HEK293 (cell line): ENCODE results near the gene ZBED4.

Source experiments
- CTCF ChIA-PET: fragments of 350-600 bp; formaldehyde crosslinking; extraction: SDS; loops from one replicate; lab custom pipeline; 2021; ENCODE audit warnings: antibody characterized with exemption; lab: Yijun Ruan, JAX
- POLR2A ChIA-PET: fragments of 300-600 bp; formaldehyde crosslinking; extraction: SDS; loops from one replicate; lab custom pipeline; 2020; ENCODE audit warnings: antibody characterized with exemption, inconsistent platforms; lab: Yijun Ruan, JAX
- H3K27ac ChIP-seq: fragments of 200-500 bp; sonication (Bioruptor generic); 2 replicates; pipeline ENCODE4 v1.5.1; 2014; ENCODE audit warnings: low read depth, low read length, control low read depth, inconsistent platforms; ENCODE audit errors: extremely low read depth
- H3K36me3 ChIP-seq, 2 experiments: fragments of 200-500 bp in 1 of 2; sonication (Bioruptor generic) in 1 of 2; 1 replicate in 1 of 2; 2 replicates in 1 of 2; pipeline ENCODE4 v1.5.1; 2014 to 2017; ENCODE audit warnings: inconsistent platforms in 2 of 2, low read length in 2 of 2; ENCODE audit not compliant: control insufficient read depth in 2 of 2, insufficient read depth in 1 of 2
- H3K4me1 ChIP-seq: fragments of 200-500 bp; sonication (Bioruptor generic); 2 replicates; pipeline ENCODE4 v1.5.1; 2014; ENCODE audit warnings: mild to moderate bottlenecking, low read length, inconsistent platforms; ENCODE audit not compliant: control insufficient read depth, insufficient read depth
- H3K4me3 ChIP-seq: 2 replicates; pipeline ENCODE4 v1.5.1; 2011; ENCODE audit warnings: low read depth, mild to moderate bottlenecking, control low read depth, low read length, moderate library complexity
- H3K9me3 ChIP-seq: fragments of 200-500 bp; sonication (Bioruptor generic); 2 replicates; pipeline ENCODE4 v1.5.1; 2014; ENCODE audit warnings: low read depth, low read length, inconsistent platforms; ENCODE audit not compliant: control insufficient read depth, insufficient read depth
- ATF2 ChIP-seq: fragments of 450-650 bp; formaldehyde crosslinking; IDR thresholded peaks from 2 replicates; pipeline ENCODE4 v1.5.1; 2016; ENCODE audit warnings: missing biosample characterization, missing genetic modification characterization, low read depth
- GLI2 ChIP-seq: fragments of 450-650 bp; formaldehyde crosslinking; IDR thresholded peaks from 2 replicates; pipeline ENCODE4; 2017; ENCODE audit warnings: missing biosample characterization, missing genetic modification characterization, low read depth, borderline replicate concordance
- GLI4 ChIP-seq: fragments of 450-650 bp; formaldehyde crosslinking; IDR thresholded peaks from 2 replicates; pipeline ENCODE4 v1.5.1; 2016; ENCODE audit warnings: missing biosample characterization, missing genetic modification characterization
- GLIS1 ChIP-seq: fragments of 450-650 bp; formaldehyde crosslinking; IDR thresholded peaks from 2 replicates; pipeline ENCODE4 v1.5.1; 2016; ENCODE audit warnings: missing biosample characterization, missing genetic modification characterization
- HOXA7 ChIP-seq: sonication (generic); formaldehyde crosslinking; IDR thresholded peaks from 2 replicates; pipeline ENCODE4 v1.8.1; 2022; ENCODE audit warnings: missing genetic modification reagents, borderline replicate concordance
- MEIS1 ChIP-seq: sonication (generic); formaldehyde crosslinking; IDR thresholded peaks from 2 replicates; pipeline ENCODE4 v1.8.1; 2022; ENCODE audit warnings: missing genetic modification reagents, mild to moderate bottlenecking, borderline replicate concordance
- PRDM6 ChIP-seq: fragments of 450-650 bp; formaldehyde crosslinking; IDR thresholded peaks from 2 replicates; pipeline ENCODE4 v1.5.1; 2017; ENCODE audit warnings: missing biosample characterization, missing genetic modification characterization
- REPIN1 ChIP-seq: fragments of 450-650 bp; formaldehyde crosslinking; IDR thresholded peaks from 2 replicates; pipeline ENCODE4 v1.5.1; 2017; ENCODE audit warnings: missing biosample characterization, missing genetic modification characterization, low read depth
- YY2 ChIP-seq: fragments of 450-650 bp; formaldehyde crosslinking; IDR thresholded peaks from 2 replicates; pipeline ENCODE4 v1.5.1; 2016; ENCODE audit warnings: missing biosample characterization, missing genetic modification characterization
- ZBTB26 ChIP-seq: fragments of 450-650 bp; formaldehyde crosslinking; optimal IDR thresholded peaks from 2 replicates; pipeline ENCODE3; 2016; ENCODE audit warnings: missing biosample characterization, mild to moderate bottlenecking, missing genetic modification characterization
- ZBTB48 ChIP-seq: fragments of 450-650 bp; formaldehyde crosslinking; IDR thresholded peaks from 2 replicates; pipeline ENCODE4 v1.5.1; 2016; ENCODE audit warnings: missing biosample characterization, missing genetic modification characterization
- ZNF155 ChIP-seq: fragments of 450-650 bp; formaldehyde crosslinking; IDR thresholded peaks from 2 replicates; pipeline ENCODE4 v1.5.1; 2016; ENCODE audit warnings: missing biosample characterization, missing genetic modification characterization
- ZNF221 ChIP-seq: fragments of 450-650 bp; formaldehyde crosslinking; IDR thresholded peaks from 2 replicates; pipeline ENCODE4 v1.5.1; 2017; ENCODE audit warnings: missing biosample characterization, missing genetic modification characterization, borderline replicate concordance
- ZNF324 ChIP-seq: fragments of 450-650 bp; formaldehyde crosslinking; IDR thresholded peaks from 2 replicates; pipeline ENCODE4 v1.5.1; 2016; ENCODE audit warnings: missing biosample characterization, missing genetic modification characterization
- ZNF529 ChIP-seq: fragments of 450-650 bp; formaldehyde crosslinking; IDR thresholded peaks from 2 replicates; pipeline ENCODE4 v1.5.1; 2017; ENCODE audit warnings: missing genetic modification characterization, missing biosample characterization; ENCODE audit not compliant: insufficient replicate concordance
- ZNF623 ChIP-seq: fragments of 450-650 bp; formaldehyde crosslinking; IDR thresholded peaks from 2 replicates; pipeline ENCODE4 v1.5.1; 2016; ENCODE audit warnings: missing biosample characterization, missing genetic modification characterization
- ZNF707 ChIP-seq: fragments of 450-650 bp; formaldehyde crosslinking; IDR thresholded peaks from 2 replicates; pipeline ENCODE4 v1.5.1; 2016; ENCODE audit warnings: missing biosample characterization, missing genetic modification characterization
- ZNF76 ChIP-seq: fragments of 450-650 bp; formaldehyde crosslinking; IDR thresholded peaks from 2 replicates; pipeline ENCODE4; 2016; ENCODE audit warnings: low read depth, missing biosample characterization, missing genetic modification characterization, borderline replicate concordance
- ZNF777 ChIP-seq: fragments of 450-650 bp; formaldehyde crosslinking; IDR thresholded peaks from 2 replicates; pipeline ENCODE4 v1.5.1; 2017; ENCODE audit warnings: missing biosample characterization, missing genetic modification characterization, borderline replicate concordance
- ZNF830 ChIP-seq: fragments of 450-650 bp; IDR thresholded peaks from 2 replicates; pipeline ENCODE4 v1.5.0; 2018; ENCODE audit warnings: missing biosample characterization, missing genetic modification characterization, low read depth, mild to moderate bottlenecking, moderate library complexity
- ZSCAN23 ChIP-seq: fragments of 450-650 bp; formaldehyde crosslinking; IDR thresholded peaks from 2 replicates; pipeline ENCODE4 v1.5.1; 2016; ENCODE audit warnings: missing biosample characterization, missing genetic modification characterization
- TF ChIP-seq, protein P1 (sequence below): fragments of 450-650 bp; formaldehyde crosslinking; IDR thresholded peaks from 2 replicates; pipeline ENCODE4 v1.5.1; 2016; ENCODE audit warnings: missing biosample characterization, missing genetic modification characterization

The ZBED4 gene

GRCh38 chr22:49861642-49862495 is 8.2 kb downstream of the ZBED4 start:
- Histone ChIP-seq H3K9me3 (peaks cover 2% of the 10 kb centered on the region; the same call in 1 of the 2 replicates), H3K27ac (no peak overlapping the region), H3K4me3 (no peak overlapping the region), H3K4me1 (no peaks in the 10 kb centered on the region), H3K36me3 (peaks cover 5 to 12% of the 10 kb centered on the region in 2 experiments; a peak in 2 of 3 replicates)
- ChIA-PET CTCF (interaction anchor here (0.7 kb wide), 1 partner anchor 18 kb away, joined by 3 read pairs; no protein-coding TSS in a partner anchor), POLR2A (interaction anchor here (0.7 kb wide), 1 partner anchor 382 kb away, joined by 3 read pairs; no protein-coding TSS in a partner anchor)
- no peak for TF ChIP-seq GLI4 (tag by site-specific recombination)
- TF ChIP-seq GLIS1 = peak; percentile 31; the same call in 1 of the 2 replicates
- TF ChIP-seq GLI2 (tag by site-specific recombination) = no peak

- ChIA-PET CTCF (no interaction called here), POLR2A (interaction anchor here (0.7 kb wide), 1 partner anchor 382 kb away, joined by 3 read pairs; no protein-coding TSS in a partner anchor)
- no peak overlapping the region for H3K4me3 ChIP-seq
- no peak overlapping the region for H3K27ac ChIP-seq
- TF ChIP-seq ZBTB26 (no peak), ZNF777 (tag by site-specific recombination) (no peak), ZSCAN23 (tag by site-specific recombination) (no peak), ZNF623 (tag by site-specific recombination) (no peak), ZNF155 (tag by site-specific recombination) (no peak), ZBTB48 (tag by site-specific recombination) (no peak), HOXA7 (no peak), ZNF221 (no peak), YY2 (no peak), ZNF830 (tag by site-specific recombination) (no peak), PRDM6 (tag by site-specific recombination) (no peak), REPIN1 (tag by site-specific recombination) (no peak), MEIS1 (CRISPR knock-in tag) (no peak), ZNF707 (tag by site-specific recombination) (no peak), ZNF76 (tag by site-specific recombination) (no peak), ZNF529 (tag by site-specific recombination) (no peak), ATF2 (no peak), ZNF324 (tag by site-specific recombination) (no peak)
- TF ChIP-seq, protein P1, sequence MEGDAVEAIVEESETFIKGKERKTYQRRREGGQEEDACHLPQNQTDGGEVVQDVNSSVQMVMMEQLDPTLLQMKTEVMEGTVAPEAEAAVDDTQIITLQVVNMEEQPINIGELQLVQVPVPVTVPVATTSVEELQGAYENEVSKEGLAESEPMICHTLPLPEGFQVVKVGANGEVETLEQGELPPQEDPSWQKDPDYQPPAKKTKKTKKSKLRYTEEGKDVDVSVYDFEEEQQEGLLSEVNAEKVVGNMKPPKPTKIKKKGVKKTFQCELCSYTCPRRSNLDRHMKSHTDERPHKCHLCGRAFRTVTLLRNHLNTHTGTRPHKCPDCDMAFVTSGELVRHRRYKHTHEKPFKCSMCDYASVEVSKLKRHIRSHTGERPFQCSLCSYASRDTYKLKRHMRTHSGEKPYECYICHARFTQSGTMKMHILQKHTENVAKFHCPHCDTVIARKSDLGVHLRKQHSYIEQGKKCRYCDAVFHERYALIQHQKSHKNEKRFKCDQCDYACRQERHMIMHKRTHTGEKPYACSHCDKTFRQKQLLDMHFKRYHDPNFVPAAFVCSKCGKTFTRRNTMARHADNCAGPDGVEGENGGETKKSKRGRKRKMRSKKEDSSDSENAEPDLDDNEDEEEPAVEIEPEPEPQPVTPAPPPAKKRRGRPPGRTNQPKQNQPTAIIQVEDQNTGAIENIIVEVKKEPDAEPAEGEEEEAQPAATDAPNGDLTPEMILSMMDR (tag by site-specific recombination) = no peak
- H3K9me3 ChIP-seq = peaks cover 2% of the 10 kb centered on the region; the same call in 1 of the 2 replicates
- peaks cover 5 to 15% of the 10 kb centered on the region in 2 experiments; a peak in 2 of 3 replicates for H3K36me3 ChIP-seq
- H3K4me1 ChIP-seq = no peaks in the 10 kb centered on the region
Measured at GRCh38 chr22:49862496-49862776, 8.8 kb downstream of the ZBED4 start.
